ENCODE results near the gene B4GALT2. TPM values are rescaled to one million over a fixed set of nuclear protein-coding genes. Genes with fewer than 3 reads are reported as not detected.

Gene B4GALT2
- total and polyA plus RNA-seq, 2 of the 8 experiments (the other 6 are each of a cell fraction or from before 2014, with no cell fraction given), result 56.5 to 121 TPM

GRCh38 chr1:43954036-43954435, 25.0 kb upstream of the B4GALT2 start:
- Histone ChIP-seq H3K9me3 (ENCODE audit: insufficient read depth in 2 of 2, low read depth in 1 of 2, low read length in 1 of 2) (no peaks in the 10 kb centered on the region), H2BK12ac (ENCODE audit: low read depth, low read length) (no peak overlapping the region), H3K27me3 (replicated peaks in 1 of 4; ENCODE audit: control insufficient read depth in 3 of 4, extremely low read depth in 1 of 4, insufficient read depth in 3 of 4, low read length in 3 of 4) (no peaks in the 10 kb centered on the region), H3K4ac (replicated peaks; ENCODE audit: insufficient read length, low read depth, low read length) (no peak overlapping the region), H4K20me1 (replicated peaks in 1 of 2; ENCODE audit: control insufficient read depth in 1 of 2, insufficient read depth in 2 of 2, low read length in 2 of 2) (peaks cover 0 to 10% of the 10 kb centered on the region in 2 experiments), H2AK5ac (ENCODE audit: low read depth, low read length) (no peak overlapping the region), H3K79me1 (ENCODE audit: low read depth, low read length) (peaks cover 3% of the 10 kb centered on the region), H3K9ac (replicated peaks in 1 of 4; ENCODE audit: extremely low read depth in 1 of 4, low read depth in 3 of 4, low read length in 3 of 4) (no peak overlapping the region; a peak in 1 of 7 replicates), H2BK15ac (ENCODE audit: low read length) (no peak overlapping the region), H2BK120ac (replicated peaks; ENCODE audit: low read depth, low read length) (no peak overlapping the region), H3K18ac (ENCODE audit: extremely low read depth, low read length) (no peak overlapping the region), H2BK20ac (ENCODE audit: low read length) (no peak overlapping the region), H3K4me3 (ENCODE audit: extremely low read depth in 1 of 4, insufficient read depth in 2 of 4, low read depth in 3 of 4, low read length in 4 of 4) (no peak overlapping the region), H4K8ac (ENCODE audit: extremely low read depth, insufficient read depth, low read length) (no peak overlapping the region), H3K23me2 (ENCODE audit: low read depth, low read length) (no peaks in the 10 kb centered on the region), H4K91ac (replicated peaks; ENCODE audit: insufficient read length, low read length) (no peak overlapping the region), H3K27ac (ENCODE audit: low read depth, low read length) (no peak overlapping the region), H4K5ac (ENCODE audit: insufficient read length, low read depth, low read length) (no peak overlapping the region), H3K23ac (ENCODE audit: insufficient read length) (no peak overlapping the region), H2AFZ (ENCODE audit: low read length) (no peak overlapping the region), H3K4me2 (ENCODE audit: insufficient read depth in 1 of 2, low read depth in 2 of 2, low read length in 2 of 2) (no peak overlapping the region), H3K79me2 (ENCODE audit: control insufficient read depth in 1 of 2, insufficient read depth in 2 of 2, low read length in 2 of 2) (0 out of 4 replicates have a peak, but pooled peaks cover 0 to 4% of the 10 kb centered on the region in 2 experiments), H3K14ac (ENCODE audit: insufficient read length) (no peak overlapping the region), H3K4me1 (replicated peaks in 1 of 4; ENCODE audit: control insufficient read depth in 3 of 4, insufficient read depth in 4 of 4, low read length in 3 of 4) (peaks cover 0 to 5% (median 4%) of the 10 kb centered on the region in 4 experiments; a peak in 3 of 7 replicates), H3K56ac (replicated peaks; ENCODE audit: insufficient read length, low read depth, low read length) (no peak overlapping the region), H3K36me3 (ENCODE audit: control insufficient read depth in 2 of 4, insufficient read depth in 4 of 4, low read length in 3 of 4) (peaks cover 3 to 14% (median 6%) of the 10 kb centered on the region in 4 experiments; a peak in 4 of 8 replicates), H2BK5ac (ENCODE audit: low read depth, low read length) (no peak overlapping the region)
- FAIRE-seq (no peak), DNase-seq (ENCODE audit: low read depth in 1 of 2, low spot score in 2 of 2) (no peak)
- 83% methylated on average over 5 of the region's 5 CpGs; no CpG with 5 or more reads in 1 of the 2 experiments for WGBS, 2 experiments (ENCODE audit: extremely low coverage in 1 of 2, insufficient coverage in 1 of 2, insufficient read length in 1 of 2, insufficient replicate concordance in 2 of 2, low coverage in 1 of 2, low lambda C conversion rate in 2 of 2, missing lambda C conversion rate in 1 of 2)
- no peak for TF ChIP-seq CBX8 (IDR thresholded peaks at IDR 0.05; ENCODE audit: borderline replicate concordance, low read depth, low read length)
- TF ChIP-seq CBX5 (IDR thresholded peaks at IDR 0.05; ENCODE audit: low read depth, low read length), result no peak
- TF ChIP-seq PHF8 (conservative IDR thresholded peaks at IDR 0.05; ENCODE audit: low read depth, low read length), result no peak
- CTCF ChIA-PET (ENCODE audit: partially characterized antibody), result interaction anchor here (1.2 to 4.6 kb wide), 9 partner anchors 10 to 189 kb away, joined by 3 to 25 read pairs (median 4); partner anchors contain the start of gene DPH2
- POLR2A ChIA-PET (ENCODE audit: partially characterized antibody), result interaction anchor here (1.2 to 2.1 kb wide), 3 partner anchors 16 to 190 kb away, joined by 3 to 10 read pairs (median 5); partner anchors contain the start of gene DPH2

Measured in H1 (cell line).